HCT116 (cell line): ENCODE measurements around the gene STK4. TPM values are rescaled to one million over a fixed set of nuclear protein-coding genes. Genes with fewer than 3 reads are reported as not detected.

Experiments
- ATAC-seq: fragments of 200-7000 bp; cut with Tn5 transposase; 2 replicates; pipeline ENCODE4 v1.9.1; 2020; ENCODE audit warnings: mild to moderate bottlenecking, moderate library complexity
- BruUV-seq: library from RNA; stranded (reverse); fragments of 400-500 nt; replicated peaks from 2 replicates; lab custom pipeline; 2021; lab: Mats Ljungman, UMichigan
- CTCF ChIA-PET: fragments of 300-600 bp; sonication (Branson Sonifier 250); formaldehyde crosslinking; loops from one replicate; lab custom pipeline; 2021; ENCODE audit warnings: antibody characterized with exemption; lab: Charles Lee
- POLR2A ChIA-PET: fragments of 300-600, 350-600 bp; sonication (Branson Sonifier 250); formaldehyde crosslinking; loops from one replicate; lab custom pipeline; 2021; ENCODE audit warnings: antibody characterized with exemption; lab: Charles Lee
- RAD21 ChIA-PET, 2 experiments: fragments of 300-600 bp; sonication (Branson Sonifier 250); formaldehyde crosslinking; loops; one replicate each; lab custom pipeline; 2023; ENCODE audit warnings: low total read pairs in 2 of 2; ENCODE audit not compliant: uncharacterized antibody in 2 of 2, unreplicated experiment in 2 of 2, low non-redundant PET in 1 of 2; lab: Charles Lee
- DNase-seq: peaks from one replicate; pipeline ENCODE4 v3.0.0-alpha.2; 2010; ENCODE audit warnings: low read depth, low spot score
- H2AFZ ChIP-seq: fragments of 200-600 bp; shearing (Covaris generic), sonication (generic); 2 replicates; pipeline ENCODE4 v1.6.1; 2017; ENCODE audit warnings: low read depth, mixed run types, mixed read lengths, antibody characterized with exemption, low read length; ENCODE audit not compliant: poor library complexity, severe bottlenecking
- H3K27ac ChIP-seq: 2 replicates; pipeline ENCODE4 v1.5.1; 2012; ENCODE audit warnings: low read depth, low read length
- H3K27me3 ChIP-seq: fragments of 200-600 bp; sonication (generic); 2 replicates; pipeline ENCODE4 v1.6.1; 2016; ENCODE audit warnings: mixed run types, low read length, mixed read lengths; ENCODE audit not compliant: insufficient read depth
- H3K36me3 ChIP-seq, 2 experiments: fragments of 200-500 bp in 1 of 2; fragments of 200-600 bp in 1 of 2; sonication (Bioruptor generic) in 1 of 2; sonication (generic) in 1 of 2; 2 replicates each; pipeline versions ENCODE4 v1.5.1 to v1.6.1; 2014 to 2016; ENCODE audit warnings: low read length in 2 of 2, inconsistent platforms in 1 of 2, mixed read lengths in 1 of 2, mixed run types in 1 of 2; ENCODE audit not compliant: insufficient read depth in 2 of 2, control insufficient read depth in 1 of 2
- H3K4me1 ChIP-seq, 2 experiments: fragments of 200-600 bp in 1 of 2; sonication (generic) in 1 of 2; 2 replicates each; pipeline versions ENCODE4 v1.5.1 to v1.6.1; 2012 to 2017; ENCODE audit warnings: low read length in 2 of 2, inconsistent platforms in 1 of 2, mild to moderate bottlenecking in 1 of 2, mixed read lengths in 1 of 2, mixed run types in 1 of 2, moderate library complexity in 1 of 2; ENCODE audit not compliant: insufficient read depth in 2 of 2, control insufficient read depth in 1 of 2
- H3K4me2 ChIP-seq: fragments of 200-600 bp; sonication (generic); 2 replicates; pipeline ENCODE4 v1.6.1; 2017; ENCODE audit warnings: mixed run types, low read length, mixed read lengths
- H3K4me3 ChIP-seq, 2 experiments: fragments of 200-600 bp in 1 of 2; sonication (generic) in 1 of 2; replicated peaks in 1 of 2; 2 replicates each; pipeline ENCODE4 v1.5.1; 2011 to 2016; ENCODE audit warnings: low read length in 2 of 2, control low read depth in 1 of 2, low read depth in 1 of 2, mild to moderate bottlenecking in 1 of 2, mixed read lengths in 1 of 2, mixed run types in 1 of 2
- H3K79me2 ChIP-seq: fragments of 200-600 bp; sonication (generic); 2 replicates; pipeline ENCODE4 v1.6.1; 2017; ENCODE audit warnings: mild to moderate bottlenecking, mixed run types, low read length, moderate library complexity, mixed read lengths; ENCODE audit not compliant: insufficient read depth
- H3K9ac ChIP-seq: fragments of 200-600 bp; sonication (generic); 2 replicates; pipeline ENCODE4 v1.6.1; 2016; ENCODE audit warnings: low read length, mixed read lengths
- H3K9me2 ChIP-seq: fragments of 200-600 bp; sonication (generic), shearing (Covaris generic); 2 replicates; pipeline ENCODE4 v1.6.1; 2017; ENCODE audit warnings: mixed run types, mild to moderate bottlenecking, moderate library complexity; ENCODE audit not compliant: insufficient read depth
- H3K9me3 ChIP-seq, 2 experiments: fragments of 200-500 bp in 1 of 2; fragments of 200-600 bp in 1 of 2; sonication (Bioruptor generic) in 1 of 2; sonication (generic) in 1 of 2; 2 replicates each; pipeline ENCODE4 v1.6.1; 2014 to 2017; ENCODE audit warnings: low read length in 2 of 2, mixed read lengths in 2 of 2, inconsistent platforms in 1 of 2, low read depth in 1 of 2, mild to moderate bottlenecking in 1 of 2, mixed run types in 1 of 2, moderate library complexity in 1 of 2; ENCODE audit not compliant: control insufficient read depth in 1 of 2, insufficient read depth in 1 of 2
- H4K20me1 ChIP-seq: fragments of 200-600 bp; sonication (generic), shearing (Covaris generic); 2 replicates; pipeline ENCODE4 v1.6.1; 2017; ENCODE audit warnings: mixed run types, mild to moderate bottlenecking, moderate library complexity; ENCODE audit not compliant: insufficient read depth
- CBX3 ChIP-seq: IDR thresholded peaks from 2 replicates; pipeline ENCODE4 v1.6.1; 2012; ENCODE audit warnings: low read depth
- ELF1 ChIP-seq: IDR thresholded peaks from 2 replicates; pipeline ENCODE4 v1.6.1; 2012; ENCODE audit warnings: low read depth, borderline replicate concordance
- EZH2 ChIP-seq: fragments of 200-600 bp; sonication (generic); IDR thresholded peaks from 2 replicates; pipeline ENCODE4 v1.6.1; 2017; ENCODE audit warnings: antibody characterized with exemption, mixed run types
- EZH2phosphoT487 ChIP-seq: fragments of 200-600 bp; IDR thresholded peaks from 2 replicates; pipeline ENCODE4 v1.6.1; 2018; ENCODE audit warnings: antibody characterized with exemption, borderline replicate concordance
- JUND ChIP-seq: IDR thresholded peaks from 2 replicates; pipeline ENCODE4 v1.6.1; 2012
- POLR2A ChIP-seq: IDR thresholded peaks from 2 replicates; pipeline ENCODE4 v1.7.0; 2011; ENCODE audit warnings: borderline replicate concordance; ENCODE audit not compliant: insufficient read depth, insufficient read length; ENCODE audit errors: extremely low read depth
- POLR2AphosphoS5 ChIP-seq: IDR thresholded peaks from 2 replicates; pipeline ENCODE4 v1.6.1; 2011; ENCODE audit warnings: mild to moderate bottlenecking, low read depth, low read length, moderate library complexity
- RAD21 ChIP-seq: IDR thresholded peaks from 2 replicates; pipeline ENCODE4 v1.6.1; 2012; ENCODE audit warnings: low read depth, mild to moderate bottlenecking
- REST ChIP-seq: IDR thresholded peaks from 2 replicates; pipeline ENCODE4 v1.6.1; 2012; ENCODE audit warnings: low read depth
- SRF ChIP-seq: IDR thresholded peaks from 2 replicates; pipeline ENCODE4 v1.6.1; 2012; ENCODE audit warnings: low read depth
- YY1 ChIP-seq: IDR thresholded peaks from 2 replicates; pipeline ENCODE4 v1.6.1; 2011; ENCODE audit warnings: low read length, low read depth, moderate library complexity, mild to moderate bottlenecking; ENCODE audit not compliant: insufficient replicate concordance; ENCODE audit errors: extremely low read depth
- ZBTB33 ChIP-seq: IDR thresholded peaks from 2 replicates; pipeline ENCODE4 v1.6.1; 2011; ENCODE audit warnings: mild to moderate bottlenecking, low read length, moderate library complexity; ENCODE audit not compliant: insufficient replicate concordance; ENCODE audit errors: extremely low read depth
- ZFX ChIP-seq: fragments of 450-650 bp; IDR thresholded peaks from 2 replicates; pipeline ENCODE4 v1.6.1; 2017
- intact Hi-C: fragments of 100-400 bp; cut with micrococcal nuclease; formaldehyde crosslinking; loops from 2 replicates; pipeline ENCODE4 v1.10.0; 2022
- total RNA-seq: library from RNA; stranded (reverse); gene quantifications from one replicate; pipeline ENCODE4 v1.2.1, GENCODE V29; 2021; ENCODE audit not compliant: unreplicated experiment
- TF ChIP-seq, protein P1 (sequence below): IDR thresholded peaks from 2 replicates; pipeline ENCODE4 v1.6.1; 2012
- TF ChIP-seq, protein P2 (sequence below): IDR thresholded peaks from 2 replicates; pipeline ENCODE4 v1.6.1; 2012

The STK4 gene
- total RNA-seq, 1 experiment from 2014 or later: 45.4 TPM

DNA sequence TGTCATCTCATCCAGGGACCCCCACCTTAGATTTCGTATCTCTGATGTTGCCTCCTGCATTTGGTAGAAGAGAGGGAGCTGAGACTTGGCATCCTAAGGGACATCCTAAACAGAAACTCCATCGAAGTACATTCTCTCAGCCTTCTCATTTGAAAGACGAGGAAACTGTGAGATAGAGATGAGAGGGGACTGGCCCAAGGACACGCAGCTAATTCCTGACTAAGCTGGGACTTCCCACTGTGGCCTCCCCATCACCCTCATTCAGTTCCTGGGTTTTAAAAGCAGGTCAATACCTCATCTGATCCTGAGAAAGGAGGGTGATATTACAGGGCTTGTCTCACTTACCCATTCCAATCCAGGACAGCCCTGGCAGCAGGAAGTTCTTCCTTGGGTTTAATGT lies 149.5 kb downstream of the STK4 start:
- no TSS peak for BruUV-seq
- H4K20me1 ChIP-seq: no peaks in the 10 kb centered on the region
- intact Hi-C loops: no loop called here
- H3K27ac ChIP-seq: no peak overlapping the region
- no peak for DNase-seq
- no peaks in the 10 kb centered on the region for H3K36me3 ChIP-seq
- TF ChIP-seq RAD21: no peak
- no peak for TF ChIP-seq POLR2AphosphoS5
- no peak for TF ChIP-seq ZFX
- TF ChIP-seq EZH2: no peak
- TF ChIP-seq, all 23 proteins: peak for 0
- Histone ChIP-seq H3K4me1 (0 out of 4 replicates have a peak, but pooled peaks cover 0 to 3% of the 10 kb centered on the region in 2 experiments), H3K9ac (no peak overlapping the region), H3K9me2 (no peaks in the 10 kb centered on the region), H3K4me2 (no peak overlapping the region), H3K4me3 (no peak overlapping the region), H2AFZ (no peak overlapping the region), H3K27me3 (no peaks in the 10 kb centered on the region; the same call in 1 of the 2 replicates), H3K9me3 (no peaks in the 10 kb centered on the region), H3K79me2 (no peaks in the 10 kb centered on the region)
- RAD21 ChIA-PET: no interaction called here
- CTCF ChIA-PET: interaction anchor here (1.2 kb wide), 2 partner anchors 72 to 176 kb away, joined by 3 to 4 read pairs; no protein-coding TSS in a partner anchor
- no peak for ATAC-seq
- POLR2A ChIA-PET: no interaction called here

DNA sequence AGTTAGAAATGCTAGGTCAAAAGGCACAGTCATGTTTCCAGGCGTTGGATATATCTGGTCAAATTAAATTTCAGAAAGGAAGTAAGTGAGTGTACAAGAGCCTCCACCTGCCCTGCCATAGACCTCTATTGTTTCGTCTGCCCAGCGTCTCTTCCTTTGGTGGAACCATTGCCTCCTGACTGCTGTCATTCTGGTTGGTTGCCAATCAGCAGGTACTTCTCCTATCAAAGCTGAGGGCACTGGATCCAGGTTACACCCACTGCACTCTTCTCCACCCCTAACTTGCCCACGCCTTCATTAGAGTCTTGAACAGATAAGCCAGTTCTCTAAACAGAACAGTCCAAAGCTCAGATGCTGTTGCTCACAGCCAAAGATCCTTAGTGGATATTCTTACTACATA lies 151.3 kb downstream of the STK4 start:
- Histone ChIP-seq H4K20me1 (no peaks in the 10 kb centered on the region), H3K79me2 (no peaks in the 10 kb centered on the region), H3K4me1 (no peaks in the 10 kb centered on the region), H3K27ac (no peak overlapping the region), H3K4me2 (no peak overlapping the region), H3K4me3 (no peak overlapping the region), H2AFZ (no peak overlapping the region), H3K36me3 (no peaks in the 10 kb centered on the region), H3K27me3 (no peaks in the 10 kb centered on the region; the same call in 1 of the 2 replicates), H3K9me2 (no peaks in the 10 kb centered on the region), H3K9ac (no peak overlapping the region), H3K9me3 (no peaks in the 10 kb centered on the region)
- POLR2A ChIA-PET: interaction anchor here (1.1 kb wide), 1 partner anchor 21 kb away, joined by 3 read pairs; no protein-coding TSS in a partner anchor
- CTCF ChIA-PET: interaction anchor here (0.5 to 1.8 kb wide), 9 partner anchors 8 to 176 kb away, joined by 3 to 7 read pairs (median 3); no protein-coding TSS in a partner anchor
- ATAC-seq (peak; percentile 71), DNase-seq (no peak)
- RAD21 ChIA-PET: no interaction called here
- BruUV-seq: no TSS peak
- intact Hi-C loops: no loop called here
- TF ChIP-seq, protein P1, sequence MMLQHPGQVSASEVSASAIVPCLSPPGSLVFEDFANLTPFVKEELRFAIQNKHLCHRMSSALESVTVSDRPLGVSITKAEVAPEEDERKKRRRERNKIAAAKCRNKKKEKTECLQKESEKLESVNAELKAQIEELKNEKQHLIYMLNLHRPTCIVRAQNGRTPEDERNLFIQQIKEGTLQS: no peak
- TF ChIP-seq POLR2AphosphoS5 (no peak), EZH2phosphoT487 (no peak), REST (no peak), SRF (no peak), RAD21 (no peak), CBX3 (no peak), ELF1 (no peak), ZFX (no peak), POLR2A (no peak), JUND (no peak), ZBTB33 (no peak), YY1 (no peak)
- TF ChIP-seq, protein P2, sequence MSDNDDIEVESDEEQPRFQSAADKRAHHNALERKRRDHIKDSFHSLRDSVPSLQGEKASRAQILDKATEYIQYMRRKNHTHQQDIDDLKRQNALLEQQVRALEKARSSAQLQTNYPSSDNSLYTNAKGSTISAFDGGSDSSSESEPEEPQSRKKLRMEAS: no peak
